ENCODE measurements around the gene GALNT10. TPM values are rescaled to one million over a fixed set of nuclear protein-coding genes. Genes with fewer than 3 reads are reported as not detected.

The GALNT10 gene
- total and polyA plus RNA-seq, 9 of the 15 experiments (the other 6 are each of a cell fraction or from before 2014, with no cell fraction given): 4.6 to 37.1 (median 13.3) TPM

DNA sequence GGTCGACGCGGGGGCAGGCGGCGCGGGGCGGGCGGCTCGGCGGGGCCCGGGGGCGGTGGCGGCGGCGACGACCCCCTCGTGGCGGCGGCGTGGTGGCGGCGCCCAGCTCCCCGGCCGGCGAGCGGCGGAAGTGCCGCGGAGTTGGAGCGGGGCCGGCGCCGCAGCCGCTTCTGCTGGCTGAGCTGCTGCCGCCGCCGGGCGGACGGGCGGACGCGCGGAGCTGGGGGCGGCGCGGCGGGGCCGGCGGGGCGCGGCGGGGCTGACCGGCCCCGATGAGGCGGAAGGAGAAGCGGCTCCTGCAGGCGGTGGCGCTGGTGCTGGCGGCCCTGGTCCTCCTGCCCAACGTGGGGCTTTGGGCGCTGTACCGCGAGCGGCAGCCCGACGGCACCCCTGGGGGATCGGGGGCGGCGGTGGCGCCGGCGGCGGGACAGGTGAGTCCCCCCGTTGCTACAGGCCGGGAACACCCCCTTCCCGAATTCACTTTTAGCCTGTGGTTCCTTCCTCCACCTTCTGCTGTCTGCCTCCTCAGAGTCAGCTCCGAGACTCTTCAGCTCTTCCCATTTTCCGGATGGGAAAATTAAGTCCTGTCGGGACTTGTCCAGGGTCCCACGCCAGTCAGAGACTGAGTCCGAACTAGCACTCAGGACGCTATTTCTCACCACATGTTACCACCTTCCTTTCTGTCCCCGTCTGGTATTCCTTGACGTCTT lies at the start of gene GALNT10 (continued):
- TF ChIP-seq, protein P1, sequence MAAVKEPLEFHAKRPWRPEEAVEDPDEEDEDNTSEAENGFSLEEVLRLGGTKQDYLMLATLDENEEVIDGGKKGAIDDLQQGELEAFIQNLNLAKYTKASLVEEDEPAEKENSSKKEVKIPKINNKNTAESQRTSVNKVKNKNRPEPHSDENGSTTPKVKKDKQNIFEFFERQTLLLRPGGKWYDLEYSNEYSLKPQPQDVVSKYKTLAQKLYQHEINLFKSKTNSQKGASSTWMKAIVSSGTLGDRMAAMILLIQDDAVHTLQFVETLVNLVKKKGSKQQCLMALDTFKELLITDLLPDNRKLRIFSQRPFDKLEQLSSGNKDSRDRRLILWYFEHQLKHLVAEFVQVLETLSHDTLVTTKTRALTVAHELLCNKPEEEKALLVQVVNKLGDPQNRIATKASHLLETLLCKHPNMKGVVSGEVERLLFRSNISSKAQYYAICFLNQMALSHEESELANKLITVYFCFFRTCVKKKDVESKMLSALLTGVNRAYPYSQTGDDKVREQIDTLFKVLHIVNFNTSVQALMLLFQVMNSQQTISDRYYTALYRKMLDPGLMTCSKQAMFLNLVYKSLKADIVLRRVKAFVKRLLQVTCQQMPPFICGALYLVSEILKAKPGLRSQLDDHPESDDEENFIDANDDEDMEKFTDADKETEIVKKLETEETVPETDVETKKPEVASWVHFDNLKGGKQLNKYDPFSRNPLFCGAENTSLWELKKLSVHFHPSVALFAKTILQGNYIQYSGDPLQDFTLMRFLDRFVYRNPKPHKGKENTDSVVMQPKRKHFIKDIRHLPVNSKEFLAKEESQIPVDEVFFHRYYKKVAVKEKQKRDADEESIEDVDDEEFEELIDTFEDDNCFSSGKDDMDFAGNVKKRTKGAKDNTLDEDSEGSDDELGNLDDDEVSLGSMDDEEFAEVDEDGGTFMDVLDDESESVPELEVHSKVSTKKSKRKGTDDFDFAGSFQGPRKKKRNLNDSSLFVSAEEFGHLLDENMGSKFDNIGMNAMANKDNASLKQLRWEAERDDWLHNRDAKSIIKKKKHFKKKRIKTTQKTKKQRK (IDR thresholded peaks at IDR 0.05; ENCODE audit: borderline replicate concordance, low read depth, low read length): no peak
- TF ChIP-seq TAF7 (tag; IDR thresholded peaks at IDR 0.05) (no peak), LARP7 (IDR thresholded peaks at IDR 0.05) (0 out of 2 replicates have a peak, but pooled peaks have one; percentile 22), CHCHD3 (CRISPR knock-in tag; IDR thresholded peaks at IDR 0.05) (no peak), SMAD4 (CRISPR knock-in tag; conservative IDR thresholded peaks at IDR 0.05) (peak; percentile 66), THRAP3 (IDR thresholded peaks at IDR 0.05; ENCODE audit: borderline replicate concordance) (no peak), ETV1 (tag; conservative IDR thresholded peaks at IDR 0.05; ENCODE audit: low read depth) (no peak), NFYB (IDR thresholded peaks at IDR 0.05; ENCODE audit: extremely low read depth, insufficient read length) (no peak), ZNF778 (CRISPR knock-in tag; IDR thresholded peaks at IDR 0.05) (no peak), SMARCA4 (IDR thresholded peaks at IDR 0.05) (no peak), ZNF77 (CRISPR knock-in tag; IDR thresholded peaks at IDR 0.05) (no peak), SRSF7 (optimal IDR thresholded peaks at IDR 0.05; ENCODE audit: low read depth, low read length) (no peak), ZNF589 (CRISPR knock-in tag; IDR thresholded peaks at IDR 0.05; ENCODE audit: low read depth) (no peak), ZBED1 (IDR thresholded peaks at IDR 0.05) (no peak)
- TF ChIP-seq, protein P2, sequence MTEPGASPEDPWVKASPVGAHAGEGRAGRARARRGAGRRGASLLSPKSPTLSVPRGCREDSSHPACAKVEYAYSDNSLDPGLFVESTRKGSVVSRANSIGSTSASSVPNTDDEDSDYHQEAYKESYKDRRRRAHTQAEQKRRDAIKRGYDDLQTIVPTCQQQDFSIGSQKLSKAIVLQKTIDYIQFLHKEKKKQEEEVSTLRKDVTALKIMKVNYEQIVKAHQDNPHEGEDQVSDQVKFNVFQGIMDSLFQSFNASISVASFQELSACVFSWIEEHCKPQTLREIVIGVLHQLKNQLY (CRISPR knock-in tag; conservative IDR thresholded peaks at IDR 0.05): no peak
- TF ChIP-seq, protein P3, sequence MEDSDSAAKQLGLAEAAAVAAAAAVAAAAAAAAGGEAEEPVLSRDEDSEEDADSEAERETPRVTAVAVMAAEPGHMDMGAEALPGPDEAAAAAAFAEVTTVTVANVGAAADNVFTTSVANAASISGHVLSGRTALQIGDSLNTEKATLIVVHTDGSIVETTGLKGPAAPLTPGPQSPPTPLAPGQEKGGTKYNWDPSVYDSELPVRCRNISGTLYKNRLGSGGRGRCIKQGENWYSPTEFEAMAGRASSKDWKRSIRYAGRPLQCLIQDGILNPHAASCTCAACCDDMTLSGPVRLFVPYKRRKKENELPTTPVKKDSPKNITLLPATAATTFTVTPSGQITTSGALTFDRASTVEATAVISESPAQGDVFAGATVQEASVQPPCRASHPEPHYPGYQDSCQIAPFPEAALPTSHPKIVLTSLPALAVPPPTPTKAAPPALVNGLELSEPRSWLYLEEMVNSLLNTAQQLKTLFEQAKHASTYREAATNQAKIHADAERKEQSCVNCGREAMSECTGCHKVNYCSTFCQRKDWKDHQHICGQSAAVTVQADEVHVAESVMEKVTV (CRISPR knock-in tag; IDR thresholded peaks at IDR 0.05): no peak
- TF ChIP-seq, protein P4, sequence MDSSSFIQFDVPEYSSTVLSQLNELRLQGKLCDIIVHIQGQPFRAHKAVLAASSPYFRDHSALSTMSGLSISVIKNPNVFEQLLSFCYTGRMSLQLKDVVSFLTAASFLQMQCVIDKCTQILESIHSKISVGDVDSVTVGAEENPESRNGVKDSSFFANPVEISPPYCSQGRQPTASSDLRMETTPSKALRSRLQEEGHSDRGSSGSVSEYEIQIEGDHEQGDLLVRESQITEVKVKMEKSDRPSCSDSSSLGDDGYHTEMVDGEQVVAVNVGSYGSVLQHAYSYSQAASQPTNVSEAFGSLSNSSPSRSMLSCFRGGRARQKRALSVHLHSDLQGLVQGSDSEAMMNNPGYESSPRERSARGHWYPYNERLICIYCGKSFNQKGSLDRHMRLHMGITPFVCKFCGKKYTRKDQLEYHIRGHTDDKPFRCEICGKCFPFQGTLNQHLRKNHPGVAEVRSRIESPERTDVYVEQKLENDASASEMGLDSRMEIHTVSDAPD (CRISPR knock-in tag; IDR thresholded peaks at IDR 0.05): no peak
- TF ChIP-seq, protein P5, sequence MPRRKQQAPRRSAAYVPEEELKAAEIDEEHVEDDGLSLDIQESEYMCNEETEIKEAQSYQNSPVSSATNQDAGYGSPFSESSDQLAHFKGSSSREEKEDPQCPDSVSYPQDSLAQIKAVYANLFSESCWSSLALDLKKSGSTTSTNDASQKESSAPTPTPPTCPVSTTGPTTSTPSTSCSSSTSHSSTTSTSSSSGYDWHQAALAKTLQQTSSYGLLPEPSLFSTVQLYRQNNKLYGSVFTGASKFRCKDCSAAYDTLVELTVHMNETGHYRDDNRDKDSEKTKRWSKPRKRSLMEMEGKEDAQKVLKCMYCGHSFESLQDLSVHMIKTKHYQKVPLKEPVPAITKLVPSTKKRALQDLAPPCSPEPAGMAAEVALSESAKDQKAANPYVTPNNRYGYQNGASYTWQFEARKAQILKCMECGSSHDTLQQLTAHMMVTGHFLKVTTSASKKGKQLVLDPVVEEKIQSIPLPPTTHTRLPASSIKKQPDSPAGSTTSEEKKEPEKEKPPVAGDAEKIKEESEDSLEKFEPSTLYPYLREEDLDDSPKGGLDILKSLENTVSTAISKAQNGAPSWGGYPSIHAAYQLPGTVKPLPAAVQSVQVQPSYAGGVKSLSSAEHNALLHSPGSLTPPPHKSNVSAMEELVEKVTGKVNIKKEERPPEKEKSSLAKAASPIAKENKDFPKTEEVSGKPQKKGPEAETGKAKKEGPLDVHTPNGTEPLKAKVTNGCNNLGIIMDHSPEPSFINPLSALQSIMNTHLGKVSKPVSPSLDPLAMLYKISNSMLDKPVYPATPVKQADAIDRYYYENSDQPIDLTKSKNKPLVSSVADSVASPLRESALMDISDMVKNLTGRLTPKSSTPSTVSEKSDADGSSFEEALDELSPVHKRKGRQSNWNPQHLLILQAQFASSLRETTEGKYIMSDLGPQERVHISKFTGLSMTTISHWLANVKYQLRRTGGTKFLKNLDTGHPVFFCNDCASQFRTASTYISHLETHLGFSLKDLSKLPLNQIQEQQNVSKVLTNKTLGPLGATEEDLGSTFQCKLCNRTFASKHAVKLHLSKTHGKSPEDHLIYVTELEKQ (CRISPR knock-in tag; IDR thresholded peaks at IDR 0.05): no peak

Measured in K562 (cell line).